NCI-H2029 treated with DMSO at 0.1 percent for 48 hours (cell line): ENCODE data around the gene WDR41.
"Not testable (repeated sequence)": the region's sequence is repeated elsewhere in the genome, so short reads cannot be mapped to it uniquely, and the experiment has no call there.

Experiments used
- DNase-seq: peaks from one replicate; lab custom pipeline; 2025; lab: John Stamatoyannopoulos, UW

WDR41 gene, protein sequence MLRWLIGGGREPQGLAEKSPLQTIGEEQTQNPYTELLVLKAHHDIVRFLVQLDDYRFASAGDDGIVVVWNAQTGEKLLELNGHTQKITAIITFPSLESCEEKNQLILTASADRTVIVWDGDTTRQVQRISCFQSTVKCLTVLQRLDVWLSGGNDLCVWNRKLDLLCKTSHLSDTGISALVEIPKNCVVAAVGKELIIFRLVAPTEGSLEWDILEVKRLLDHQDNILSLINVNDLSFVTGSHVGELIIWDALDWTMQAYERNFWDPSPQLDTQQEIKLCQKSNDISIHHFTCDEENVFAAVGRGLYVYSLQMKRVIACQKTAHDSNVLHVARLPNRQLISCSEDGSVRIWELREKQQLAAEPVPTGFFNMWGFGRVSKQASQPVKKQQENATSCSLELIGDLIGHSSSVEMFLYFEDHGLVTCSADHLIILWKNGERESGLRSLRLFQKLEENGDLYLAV

DNA sequence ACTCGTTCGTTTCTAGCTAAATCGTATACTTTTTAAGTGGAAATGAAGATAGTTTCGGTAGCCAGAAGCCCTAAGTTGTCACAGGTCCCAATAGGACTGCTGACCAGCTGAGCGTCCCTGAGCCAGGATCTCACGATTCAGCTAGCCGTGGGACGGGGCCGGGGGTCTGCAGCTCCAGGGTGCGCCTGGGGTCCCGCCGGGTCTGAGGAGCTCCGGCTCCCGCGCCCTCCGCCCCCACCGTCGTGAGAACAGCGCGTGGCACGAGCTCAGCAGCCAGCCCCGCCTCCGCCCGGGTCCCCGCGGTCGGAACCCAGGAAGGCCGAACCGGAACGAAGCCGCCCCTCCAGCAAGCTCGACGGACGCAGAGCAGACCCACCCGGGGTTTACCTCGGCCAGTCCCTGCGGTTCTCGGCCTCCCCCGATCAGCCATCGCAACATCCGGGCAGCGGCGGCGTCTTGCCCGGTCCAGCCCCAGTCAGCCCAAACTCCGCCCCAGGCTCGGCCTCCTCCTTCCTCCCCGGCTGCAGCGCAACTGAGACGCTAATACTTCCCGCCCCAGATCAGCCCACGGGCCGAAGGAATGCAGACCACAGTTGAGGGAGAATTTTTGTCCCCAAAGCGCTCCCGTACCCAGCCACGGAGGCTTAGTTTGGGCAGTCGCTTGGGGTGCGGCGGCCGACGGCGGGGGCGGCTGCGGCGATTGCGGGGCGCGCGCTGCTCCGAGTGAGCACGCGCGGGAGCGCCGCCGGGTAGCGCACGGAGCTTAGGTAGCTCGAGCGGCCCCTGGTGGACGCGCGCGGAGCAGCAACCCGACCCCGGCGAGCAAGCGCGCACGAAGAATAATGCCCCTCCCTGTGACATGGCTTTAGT is at the start of gene WDR41:
Gene WDR41 (minus strand): TSS at position 534 of the 870 bp plus-strand sequence. CDS start 96 bp downstream, at position 438.
- DNase-seq: peak; percentile 38

DNA sequence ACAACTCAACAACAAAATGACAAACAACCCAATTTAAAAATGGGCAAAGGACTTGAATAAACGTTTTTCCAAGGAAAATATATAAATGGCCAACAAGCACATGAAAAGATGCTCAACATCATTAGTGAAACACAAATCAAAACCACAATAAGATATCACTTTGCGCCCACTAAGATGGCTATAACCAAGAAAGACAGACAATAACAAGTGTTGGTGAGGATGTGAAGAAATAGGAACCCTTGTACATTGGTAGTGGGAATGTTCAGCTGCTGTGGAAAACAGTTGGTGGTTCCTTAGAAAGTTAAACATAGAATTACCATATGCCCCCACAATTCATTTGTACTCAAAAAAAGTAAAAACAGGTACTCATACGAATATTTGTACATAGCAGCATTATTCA is 39.2 kb upstream of the WDR41 start:
- no peak for DNase-seq

DNA sequence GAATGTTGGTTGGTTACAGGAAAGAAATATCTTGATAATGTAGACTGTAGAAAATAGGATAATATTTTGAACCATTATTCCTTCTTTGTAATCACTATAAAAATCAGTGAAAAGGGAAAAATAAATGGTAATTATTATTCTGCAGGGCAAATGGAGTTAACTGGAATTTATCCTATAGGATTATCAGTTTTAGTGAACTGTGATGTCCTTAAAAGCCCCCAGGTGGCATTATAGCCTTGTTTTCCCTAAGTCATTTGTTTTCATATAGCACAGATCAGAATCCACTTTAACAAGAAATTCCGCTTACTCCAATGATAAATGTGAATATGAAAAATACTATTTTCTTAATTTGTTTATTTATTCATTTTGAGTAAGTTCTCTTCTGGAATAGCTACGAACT is 26.2 kb upstream of the WDR41 start:
- DNase-seq: no peak

DNA sequence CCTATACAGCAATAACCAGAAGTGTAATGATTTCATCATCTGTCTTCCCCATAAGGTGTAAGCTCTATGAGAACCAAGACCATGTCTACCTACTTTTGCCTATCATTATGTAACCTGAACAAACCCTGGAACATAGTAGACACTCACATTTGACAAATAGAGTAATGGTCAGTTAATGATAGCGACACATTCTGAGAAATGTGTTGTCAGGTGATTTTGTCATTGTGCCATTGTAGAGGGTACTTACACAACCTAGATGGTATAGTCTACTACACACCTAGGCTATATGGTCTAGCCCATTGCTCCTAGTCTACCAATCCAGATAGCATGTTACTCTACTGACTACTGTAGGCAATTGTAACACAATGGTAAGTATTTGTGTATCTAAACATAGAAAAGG is 22.3 kb upstream of the WDR41 start:
- DNase-seq: no peak

DNA sequence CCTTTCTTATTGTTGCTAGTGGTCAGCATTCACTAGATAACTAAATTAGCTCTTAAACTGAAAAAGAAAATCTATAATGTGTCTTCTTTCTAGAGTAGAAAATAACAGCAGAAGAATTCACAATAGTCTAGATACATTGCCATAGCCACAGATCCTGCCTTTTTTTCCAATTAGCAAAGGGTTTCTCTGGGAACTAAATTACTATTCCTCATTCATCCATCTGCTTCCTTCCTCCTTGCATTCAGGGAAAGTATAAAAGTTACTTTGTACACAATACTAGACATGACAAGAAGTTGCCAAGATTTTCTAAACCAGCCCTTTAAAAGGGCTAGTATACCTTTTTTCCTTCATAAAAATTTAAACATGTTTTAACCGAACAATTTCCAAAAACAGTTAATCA is 21.2 kb upstream of the WDR41 start:
- DNase-seq: no peak

DNA sequence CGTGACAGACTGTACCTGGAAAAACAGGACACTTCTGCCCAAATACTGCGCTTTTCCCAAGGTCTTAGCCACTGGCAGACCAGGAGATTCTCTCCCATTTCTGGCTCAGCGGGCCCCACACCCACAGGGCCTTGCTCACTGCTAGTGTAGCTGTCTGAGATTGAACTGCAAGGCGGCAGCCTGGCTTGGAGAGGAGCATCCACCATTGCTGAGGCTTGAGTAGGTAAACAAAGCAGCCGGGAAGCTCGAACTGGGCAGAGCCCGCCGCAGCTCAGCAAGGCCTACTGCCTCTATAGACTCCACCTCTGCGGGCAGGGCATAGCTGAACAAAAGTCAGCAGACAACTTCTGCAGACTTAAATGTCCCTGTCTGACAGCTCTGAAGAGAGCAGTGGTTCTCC is 9.0 kb upstream of the WDR41 start:
- DNase-seq: not testable (repeated sequence)

DNA sequence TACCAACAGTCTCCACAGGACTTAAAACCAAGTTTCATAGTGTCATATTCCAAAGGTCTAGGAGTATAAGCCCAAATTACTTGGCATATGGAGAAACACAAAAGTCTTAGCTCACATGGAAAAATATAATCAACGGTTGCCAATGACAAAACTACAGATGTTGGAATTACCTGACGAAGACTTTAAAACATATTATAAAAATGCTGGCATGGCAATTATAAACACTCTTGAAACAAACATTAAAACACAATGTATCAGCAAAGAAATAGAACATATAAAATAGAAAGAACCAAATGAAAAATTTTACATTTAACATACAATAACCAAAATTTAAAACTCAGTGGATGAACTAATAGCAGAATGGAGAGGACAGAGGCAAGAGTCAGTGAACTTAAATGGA is 7.9 kb upstream of the WDR41 start:
- no peak for DNase-seq

DNA sequence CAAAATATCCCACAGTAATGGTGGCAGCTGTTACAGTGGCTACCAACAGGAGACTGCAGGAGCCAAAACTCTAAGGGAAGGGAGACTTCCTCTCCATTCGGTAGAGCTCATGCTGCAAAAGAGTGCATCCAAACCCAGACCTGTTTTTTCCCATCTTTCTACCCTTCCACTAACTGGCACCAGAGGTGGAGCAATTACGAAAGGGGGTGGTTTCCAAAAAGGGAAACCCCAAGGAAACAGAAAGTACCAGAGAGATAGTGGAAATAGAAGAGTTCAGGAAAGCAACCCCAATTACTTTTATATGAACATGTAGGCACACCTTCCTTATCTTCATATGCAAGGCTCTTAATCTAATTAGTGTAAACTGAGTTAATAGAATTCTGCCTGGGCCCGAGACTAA is 7.3 kb upstream of the WDR41 start:
- DNase-seq: no peak

DNA sequence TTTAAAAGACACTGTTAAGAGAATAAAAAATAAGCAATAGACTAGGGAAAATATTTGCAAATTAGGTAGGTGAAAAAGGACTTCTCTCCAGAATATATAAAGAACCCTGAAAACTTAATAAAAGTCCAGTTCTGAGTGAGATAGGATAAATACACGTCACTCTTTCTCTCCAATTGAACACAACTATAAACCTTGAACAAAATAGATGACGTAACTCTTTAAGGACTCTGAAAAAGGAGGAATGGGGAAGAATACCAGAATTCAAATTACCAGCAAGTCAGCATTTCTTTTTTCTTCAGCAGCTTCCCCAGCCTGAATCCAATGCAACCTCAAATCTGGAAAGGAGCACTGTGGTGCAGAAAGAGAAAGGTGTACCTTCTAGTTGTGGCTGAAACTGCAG is 6.8 kb upstream of the WDR41 start:
- no peak for DNase-seq

DNA sequence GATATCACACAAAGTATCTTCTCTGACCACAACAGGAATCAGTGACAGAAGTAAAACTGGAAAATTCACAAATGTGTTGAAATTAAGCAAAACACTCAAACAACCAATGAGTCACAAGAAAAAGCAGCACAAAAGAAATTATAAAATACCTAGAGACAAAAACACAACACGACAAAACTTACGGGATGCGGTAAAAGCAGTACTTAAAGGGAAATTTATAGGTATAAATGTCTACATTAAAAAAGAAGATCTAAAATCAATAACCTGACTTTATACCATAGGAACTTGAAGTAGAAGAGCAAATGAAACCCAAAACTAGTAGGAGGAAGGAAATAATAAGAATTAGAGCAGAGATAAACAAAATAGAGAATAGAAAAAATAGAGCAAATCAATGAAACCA is 2.8 kb upstream of the WDR41 start:
- no peak for DNase-seq

DNA sequence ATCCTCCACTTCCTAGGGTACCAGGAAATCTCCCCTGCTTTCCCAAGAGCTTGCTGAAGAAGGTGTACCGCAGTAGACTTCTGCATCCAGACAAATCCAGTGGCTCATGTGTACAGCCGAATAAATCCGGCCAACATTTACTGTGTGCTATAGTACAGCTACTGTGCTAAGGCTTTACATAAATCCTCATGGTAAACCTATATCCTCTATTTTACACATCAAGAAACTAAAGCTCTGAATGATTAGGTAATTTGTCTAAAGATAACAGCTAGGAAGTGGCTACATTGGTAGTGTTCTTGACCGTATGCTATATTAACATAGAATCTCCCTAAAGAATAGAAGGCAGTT is 511 bp upstream of the WDR41 start:
- DNase-seq: no peak

DNA sequence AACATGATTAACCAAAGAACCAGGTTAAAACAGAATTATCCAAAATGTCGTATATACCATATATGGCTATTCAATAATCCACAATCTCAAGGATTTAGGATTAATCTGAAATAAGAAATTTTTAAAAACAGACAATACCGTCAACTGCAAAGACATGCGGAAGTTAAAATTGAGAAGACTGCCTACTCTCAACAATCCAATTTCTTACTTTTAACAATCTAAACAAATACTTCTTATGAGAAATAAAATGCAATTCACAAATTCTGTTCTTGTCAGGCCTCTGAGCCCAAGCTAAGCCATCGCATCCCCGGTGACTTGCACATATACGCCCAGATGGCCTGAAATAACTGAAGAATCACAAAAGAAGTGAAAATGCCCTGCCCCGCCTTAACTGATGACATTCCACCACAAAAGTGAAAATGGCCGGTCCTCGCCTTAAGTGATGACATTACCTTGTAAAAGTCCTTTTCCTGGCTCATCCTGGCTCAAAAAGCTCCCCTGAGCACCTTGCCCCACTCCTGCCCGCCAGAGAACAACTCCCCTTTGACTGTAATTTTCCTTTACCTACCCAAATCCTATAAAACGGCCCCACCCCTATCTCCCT is 1.3 kb downstream of the WDR41 start:
- not testable (repeated sequence) for DNase-seq

DNA sequence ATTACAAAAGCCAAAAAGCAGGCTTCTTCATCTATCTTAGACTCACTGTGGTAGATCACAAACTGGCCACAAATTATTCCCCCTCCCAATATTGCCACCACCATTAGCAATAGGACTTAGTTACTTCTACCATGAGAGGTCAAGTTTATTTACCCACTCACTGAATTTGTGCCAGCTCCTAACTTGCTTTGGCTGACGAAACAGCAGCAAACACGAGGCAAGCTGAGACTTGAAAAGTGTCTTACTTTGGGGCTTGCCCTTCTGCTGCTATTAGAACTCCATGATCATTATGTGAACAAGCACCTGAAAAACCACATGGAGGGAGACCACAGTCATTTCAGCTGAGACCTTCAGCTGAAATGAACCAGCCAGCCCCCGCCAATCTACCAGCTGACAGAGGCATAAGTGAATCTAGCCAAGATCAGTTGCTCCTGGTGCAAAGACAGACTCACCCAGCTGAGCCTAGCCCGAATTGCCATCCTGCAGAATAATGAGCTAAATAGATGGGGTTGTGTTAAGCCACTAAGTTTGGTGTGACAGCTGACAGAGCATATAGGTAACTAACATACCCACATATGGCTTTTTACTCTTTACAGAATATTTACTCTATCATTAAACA is 5.7 kb downstream of the WDR41 start:
- no peak for DNase-seq

DNA sequence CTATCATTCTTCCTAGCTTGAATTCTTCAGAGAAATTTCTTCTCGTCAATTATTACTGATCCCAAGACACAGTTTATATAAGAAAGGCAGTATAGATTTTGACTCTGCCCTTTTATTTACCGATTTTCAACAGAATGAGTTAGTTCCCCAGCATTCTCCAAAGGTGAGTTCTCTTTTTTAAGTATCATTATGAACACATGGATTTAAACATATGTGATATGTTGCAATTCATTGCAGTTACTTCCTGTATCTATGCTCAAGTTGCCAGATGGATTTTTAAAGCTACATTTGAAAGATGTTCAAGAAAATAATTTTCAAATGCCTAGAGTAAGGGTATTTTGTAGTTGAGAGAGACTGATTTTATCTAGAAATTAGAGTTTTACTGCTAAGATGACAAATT is 8.4 kb downstream of the WDR41 start:
- no peak for DNase-seq

DNA sequence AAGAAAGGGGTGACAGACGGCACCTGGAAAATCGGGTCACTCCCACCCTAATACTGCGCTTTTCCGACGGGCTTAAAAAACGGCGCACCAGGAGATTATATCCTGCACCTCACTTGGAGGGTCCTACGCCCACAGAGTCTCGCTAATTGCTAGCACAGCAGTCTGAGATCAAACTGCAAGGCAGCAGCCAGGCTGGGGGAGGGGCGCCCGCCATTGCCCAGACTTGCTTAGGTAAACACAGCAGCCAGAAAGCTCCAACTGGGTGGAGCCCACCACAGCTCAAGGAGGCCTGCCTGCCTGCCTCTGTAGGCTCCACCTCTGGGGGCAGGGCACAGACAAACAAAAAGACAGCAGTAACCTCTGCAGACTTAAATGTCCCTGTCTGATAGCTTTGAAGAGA is 17.1 kb downstream of the WDR41 start:
- DNase-seq: not testable (repeated sequence)

DNA sequence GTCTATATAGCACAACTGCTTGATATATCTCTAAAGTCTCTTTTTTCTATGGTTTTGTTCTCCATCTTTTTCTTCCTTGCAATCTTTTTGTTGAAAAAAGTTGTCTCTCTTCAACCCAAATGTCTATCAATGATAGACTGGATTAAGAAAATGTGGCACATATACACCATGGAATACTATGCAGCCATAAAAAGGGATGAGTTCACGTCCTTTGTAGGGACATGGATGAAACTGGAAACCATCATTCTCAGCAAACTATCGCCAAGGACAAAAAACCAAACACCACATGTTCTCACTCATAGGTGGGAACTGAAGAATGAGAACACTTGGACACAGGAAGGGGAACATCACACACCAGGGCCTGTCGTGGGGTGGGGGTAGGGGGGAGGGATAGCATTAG is 23.2 kb downstream of the WDR41 start:
- not testable (repeated sequence) for DNase-seq

DNA sequence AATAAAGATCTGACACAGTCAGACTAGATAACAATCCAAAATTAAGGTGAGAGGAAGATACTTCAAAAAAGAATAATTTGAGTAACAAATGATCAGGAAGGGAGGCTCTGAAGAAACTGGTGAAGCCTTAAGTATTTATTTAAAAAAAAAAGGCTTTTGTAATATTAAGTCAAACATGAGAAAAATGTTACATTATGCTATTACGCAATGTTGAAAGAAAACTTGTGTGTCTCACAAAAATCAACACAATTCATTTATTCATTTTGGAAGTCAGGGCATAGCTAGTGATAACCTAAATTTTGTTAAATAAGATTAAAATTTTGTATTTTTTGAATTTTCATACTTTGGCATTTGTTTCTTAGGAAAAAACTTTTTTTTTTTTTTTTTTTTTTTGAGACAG is 28.2 kb downstream of the WDR41 start:
- no peak for DNase-seq

DNA sequence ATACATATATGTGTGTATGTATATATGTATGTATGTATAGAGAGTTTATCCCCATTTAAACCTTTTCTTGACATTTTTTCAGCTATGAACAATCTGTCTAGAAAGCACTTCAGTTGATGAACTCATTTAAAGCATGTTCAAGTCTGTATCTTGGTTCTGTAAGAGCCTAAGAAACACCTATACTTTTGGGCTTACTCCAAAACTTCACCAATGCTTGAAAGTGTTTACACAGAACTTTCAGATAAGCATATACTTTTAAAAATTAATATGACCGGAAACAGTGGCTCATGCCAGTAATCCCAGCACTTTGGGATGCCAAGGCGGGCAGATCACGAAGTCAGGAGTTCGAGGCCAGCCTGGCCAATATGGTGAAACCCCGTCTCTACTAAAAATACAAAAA is 30.8 kb downstream of the WDR41 start:
- DNase-seq: no peak

DNA sequence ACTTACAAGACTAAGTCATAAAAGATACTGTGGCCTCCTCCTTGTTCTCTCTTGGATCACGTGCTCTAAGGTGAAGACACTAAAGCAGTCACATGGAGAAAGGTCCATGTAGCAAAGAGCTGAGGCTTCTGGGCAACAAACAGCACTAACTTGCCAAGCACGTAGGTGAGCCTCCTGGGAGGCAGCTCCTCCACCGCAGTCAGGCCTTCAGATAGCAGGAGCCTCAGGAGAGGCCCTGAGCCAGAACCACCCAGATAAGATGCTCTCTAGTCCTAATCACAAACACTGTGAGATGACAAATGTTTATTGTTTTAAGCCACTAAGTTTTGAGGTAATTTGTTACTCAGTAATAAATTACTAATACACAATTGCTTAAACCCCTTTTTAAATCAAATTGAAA is 38.0 kb downstream of the WDR41 start:
- no peak for DNase-seq

DNA sequence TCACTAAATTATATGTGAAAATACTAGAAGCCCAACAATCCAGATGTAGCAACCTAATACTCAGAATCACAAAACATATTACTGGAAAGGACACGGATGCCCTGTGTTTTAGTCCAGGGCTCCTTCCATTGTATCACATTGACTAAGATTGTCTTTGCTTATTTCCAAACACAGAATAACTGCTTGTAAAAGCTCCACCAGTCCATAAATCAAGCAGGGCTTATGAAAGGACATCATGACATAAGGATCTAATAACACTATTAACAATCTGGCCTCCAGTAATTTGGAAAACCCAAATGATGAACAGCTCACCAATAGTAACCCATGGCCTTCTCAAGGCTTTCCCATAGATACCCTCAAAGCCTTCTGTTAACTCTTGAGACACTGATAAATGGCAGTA is 39.8 kb downstream of the WDR41 start:
- no peak for DNase-seq

DNA sequence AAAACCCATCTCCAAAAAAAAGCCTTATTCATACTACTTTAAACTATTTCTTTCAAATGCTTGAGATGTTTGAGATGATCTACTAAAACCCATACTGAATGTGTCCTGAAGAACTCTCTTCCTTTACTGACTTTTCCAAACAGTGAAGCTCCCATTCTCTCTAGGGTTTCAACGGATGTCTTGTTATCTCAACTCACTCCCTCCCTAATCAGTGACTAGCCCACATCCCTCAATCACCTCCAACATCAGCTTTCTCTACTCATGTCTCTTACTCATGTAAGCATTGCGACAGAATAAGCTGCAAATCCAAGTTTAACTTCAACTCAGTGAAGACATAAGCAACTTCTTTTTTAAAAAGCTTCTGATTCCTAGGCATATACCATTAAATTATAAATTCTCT is 42.1 kb downstream of the WDR41 start:
- DNase-seq: no peak

DNA sequence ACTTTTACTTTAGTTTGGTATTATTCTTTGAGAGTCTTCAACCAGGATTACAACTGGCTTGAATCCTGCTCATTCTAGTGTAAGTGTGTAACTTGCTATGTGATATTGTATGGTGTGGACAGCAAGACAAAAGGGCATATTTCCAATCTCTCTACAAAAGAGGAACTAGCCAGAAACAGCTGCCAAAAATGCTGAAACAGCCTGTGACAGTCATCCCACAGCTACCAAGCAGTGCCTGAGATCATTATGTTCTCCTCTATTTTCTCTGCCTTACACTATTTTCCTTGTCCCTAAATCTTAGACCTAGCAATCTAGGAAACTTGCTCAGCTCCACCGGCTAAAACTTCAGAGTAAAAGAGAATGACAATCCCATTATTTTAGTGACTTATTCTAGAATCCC is 42.8 kb downstream of the WDR41 start:
- DNase-seq: no peak
